ENCODE data around the gene MEG3.
"Not testable (repeated sequence)": the region's sequence is repeated elsewhere in the genome, so short reads cannot be mapped to it uniquely, and the experiment has no call there.

The MEG3 gene

DNA sequence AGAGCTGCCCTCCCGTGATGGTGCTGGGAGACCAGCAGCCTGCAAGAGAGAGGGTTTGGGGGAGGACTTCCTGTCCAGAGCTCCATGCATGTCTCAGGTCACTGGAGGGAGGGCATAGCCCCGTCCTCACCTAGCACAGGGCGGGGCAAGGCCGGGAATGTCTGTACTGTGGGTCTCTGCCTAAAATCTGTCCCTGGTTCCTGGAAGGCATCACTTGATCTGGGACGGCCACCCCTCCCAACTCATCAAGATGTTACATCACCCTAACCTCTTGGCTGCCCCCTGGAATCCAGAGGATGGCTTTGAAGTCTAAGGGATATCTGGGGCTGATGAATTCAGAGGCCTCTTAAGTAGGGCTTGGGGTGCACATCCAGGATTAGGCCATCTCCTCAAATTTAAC lies 37.0 kb upstream of the MEG3 start:
- no peak for DNase-seq (ENCODE audit: low spot score)

DNA sequence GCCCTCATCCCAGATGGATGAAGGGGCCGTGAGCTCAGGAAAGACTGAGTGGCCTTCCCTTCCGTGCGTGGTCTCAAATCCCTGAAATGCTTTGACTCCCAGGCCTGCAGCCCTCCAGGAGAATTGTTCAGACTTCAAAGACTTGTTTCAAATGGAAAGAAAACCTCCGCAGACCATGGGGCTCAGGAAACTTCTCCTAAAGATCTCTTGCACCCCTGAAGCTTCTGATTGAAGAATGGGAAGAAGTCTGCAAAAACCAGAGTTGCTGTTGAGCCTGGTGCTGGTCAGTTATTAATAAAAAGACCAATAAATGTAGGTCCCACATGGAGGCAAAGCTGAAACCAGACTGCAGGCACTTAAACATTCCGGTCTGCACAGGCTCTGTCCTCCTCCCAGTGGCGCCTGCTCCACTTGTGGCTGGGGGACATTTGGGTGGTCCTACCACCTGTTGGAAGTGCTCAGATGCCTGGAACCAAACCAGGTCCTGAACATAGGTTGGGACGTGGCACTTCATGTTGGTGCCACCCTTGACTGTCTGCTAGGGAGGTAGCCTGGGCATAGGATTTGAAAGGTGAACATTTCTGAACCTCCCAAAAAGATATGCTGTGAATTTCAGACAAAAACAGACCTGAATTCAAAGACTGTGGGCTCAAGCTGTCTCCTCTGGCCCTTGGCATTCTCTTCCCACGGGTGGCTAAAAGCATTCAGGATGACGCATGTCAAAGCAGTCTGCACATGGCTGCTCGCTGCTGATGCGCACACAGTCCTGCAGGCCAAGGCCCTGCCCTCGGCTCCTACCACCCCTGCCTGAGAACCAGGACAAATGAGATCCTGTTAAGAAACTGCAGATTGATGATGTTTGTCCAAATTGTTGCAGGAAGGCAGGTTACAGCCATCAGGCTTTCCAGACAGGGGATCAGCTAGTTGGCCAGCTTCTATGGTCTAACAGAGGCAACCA lies 36.2 kb upstream of the MEG3 start:
- DNase-seq (ENCODE audit: low spot score): no peak

DNA sequence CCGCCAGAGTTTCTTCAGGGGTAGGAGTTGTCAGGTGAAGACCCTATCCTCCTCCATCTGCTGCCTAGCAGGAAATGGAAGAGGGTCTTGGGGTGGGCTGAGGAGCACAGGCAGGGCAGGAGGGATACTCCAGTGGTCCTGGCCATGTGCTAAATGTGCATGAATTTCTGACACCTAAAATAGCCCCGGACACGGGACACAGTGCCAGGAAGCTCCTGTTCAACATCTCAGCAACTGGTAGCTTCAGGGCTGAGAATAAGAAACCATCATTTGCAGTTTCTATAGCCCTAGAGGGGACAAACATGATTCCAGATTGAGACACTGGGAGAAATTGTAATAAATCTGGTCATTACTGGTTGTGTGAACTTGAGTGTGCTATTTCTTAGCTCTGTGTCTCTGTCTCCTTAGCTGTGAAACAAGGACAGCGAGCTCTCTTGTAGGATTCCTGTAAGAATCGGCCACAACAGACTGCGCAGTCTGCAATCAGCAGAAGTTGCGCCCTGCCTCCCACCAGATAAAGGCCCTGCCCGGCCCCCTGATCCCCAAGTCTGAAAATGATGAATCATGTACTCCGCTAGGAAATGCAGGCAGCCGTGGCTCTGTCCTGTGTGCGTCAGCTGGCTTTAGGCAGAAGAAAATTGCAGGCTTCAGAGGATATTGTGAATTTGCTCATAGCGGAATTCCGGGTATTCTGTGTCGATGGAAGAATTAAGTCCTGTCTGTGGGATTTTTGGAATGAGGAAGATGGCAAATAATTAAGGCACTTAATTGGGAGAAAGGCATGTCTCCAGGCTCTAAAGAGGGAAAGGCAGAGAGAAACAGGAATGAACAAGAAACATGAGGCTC lies 35.2 kb upstream of the MEG3 start:
- DNase-seq (ENCODE audit: low spot score): no peak

DNA sequence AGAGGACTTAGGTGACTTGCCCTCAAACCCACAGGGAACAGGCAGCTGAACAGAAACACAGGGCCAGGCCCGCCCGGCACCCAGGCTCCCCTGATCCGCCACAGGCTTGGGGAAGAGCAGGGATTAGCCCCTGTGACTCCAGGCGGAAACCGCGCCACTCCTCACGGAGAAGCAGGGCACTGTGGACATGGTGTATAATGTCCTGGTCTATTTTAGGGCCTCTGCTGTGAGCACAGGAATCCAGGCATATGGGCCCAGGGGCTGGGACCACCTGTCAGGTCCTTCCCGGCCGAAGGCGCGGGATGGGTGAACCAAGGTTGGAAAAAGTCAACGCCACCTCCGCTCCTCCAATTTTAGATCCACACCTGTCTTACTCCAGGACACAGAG lies 34.6 kb upstream of the MEG3 start:
- DNase-seq (ENCODE audit: low spot score): no peak

DNA sequence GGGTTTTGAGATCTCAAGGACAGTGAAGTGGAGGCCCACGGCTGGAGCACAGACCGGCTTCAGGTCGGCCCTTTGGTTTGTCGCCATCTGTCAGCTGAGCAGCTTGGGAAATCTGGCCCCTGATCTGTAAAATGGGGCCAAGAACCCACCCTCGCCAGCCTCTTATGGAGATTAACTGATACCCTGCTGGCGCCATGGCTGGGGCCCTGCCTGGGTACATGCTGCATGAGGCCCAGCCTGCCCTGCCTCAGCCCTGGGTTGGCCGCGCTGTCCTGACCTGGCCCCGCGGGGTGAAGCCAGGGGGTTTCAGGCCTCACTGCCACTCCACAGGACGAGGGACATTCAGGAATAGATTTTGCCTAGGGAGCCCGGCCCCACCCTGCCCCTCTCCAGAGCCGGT lies 33.9 kb upstream of the MEG3 start:
- DNase-seq (ENCODE audit: low spot score): no peak

DNA sequence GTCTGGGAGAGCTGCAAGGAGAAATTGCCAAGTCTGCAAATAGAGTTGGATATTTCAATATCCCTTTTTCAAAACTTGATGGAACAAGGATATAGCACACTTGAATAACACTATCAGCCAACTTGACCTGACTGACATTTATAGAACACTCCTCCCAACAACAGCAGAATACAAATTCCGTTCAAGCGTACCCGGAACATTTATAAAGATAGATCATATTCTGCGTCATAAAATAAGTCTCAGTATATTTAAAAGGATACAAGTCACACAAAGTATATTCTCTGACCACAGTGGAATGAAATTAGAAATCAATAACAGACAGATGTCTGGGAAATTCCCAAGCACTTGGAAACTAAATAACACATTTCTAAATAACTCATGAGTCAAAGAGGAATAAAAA lies 29.0 kb upstream of the MEG3 start:
- no peak for DNase-seq (ENCODE audit: low spot score)

DNA sequence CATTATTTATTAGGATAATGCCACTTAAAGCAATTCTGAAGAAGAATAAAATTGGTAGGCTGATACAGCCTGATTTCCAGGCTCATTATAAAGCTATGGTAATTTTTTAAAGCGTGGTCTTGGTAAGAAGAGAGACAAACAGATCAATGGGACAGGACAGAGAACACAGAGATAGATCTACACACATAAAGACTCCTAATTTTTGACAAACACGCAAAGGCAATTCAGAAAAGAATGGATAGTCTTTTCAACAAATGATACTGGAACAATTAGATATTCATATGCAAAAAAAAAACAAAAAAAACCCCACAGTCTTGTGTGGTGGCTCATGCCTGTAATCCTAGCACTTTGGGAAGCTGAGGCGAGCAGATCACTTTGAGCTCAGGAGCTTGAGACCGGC lies 25.9 kb upstream of the MEG3 start:
- DNase-seq (ENCODE audit: low spot score): no peak

DNA sequence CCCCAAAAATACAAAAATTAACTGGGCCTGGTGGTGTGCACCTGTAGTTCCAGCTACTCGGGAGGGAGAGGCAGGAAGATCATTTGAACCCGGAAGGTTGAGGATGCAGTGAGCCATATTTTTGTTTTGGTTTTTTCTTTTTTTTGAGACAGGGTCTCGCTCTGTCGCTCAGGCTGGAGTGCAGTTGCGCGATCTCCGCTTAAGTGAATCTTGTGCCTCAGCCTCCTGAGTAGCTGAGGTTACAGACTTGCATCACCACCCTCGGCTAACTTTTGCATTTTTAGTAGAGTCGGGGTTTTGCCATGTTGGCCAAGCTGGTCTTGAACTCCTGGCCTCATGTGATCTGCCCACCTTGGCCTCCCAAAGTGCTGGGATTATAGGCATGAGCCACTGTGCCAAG lies 24.5 kb upstream of the MEG3 start:
- not testable (repeated sequence) for DNase-seq (ENCODE audit: low spot score)

DNA sequence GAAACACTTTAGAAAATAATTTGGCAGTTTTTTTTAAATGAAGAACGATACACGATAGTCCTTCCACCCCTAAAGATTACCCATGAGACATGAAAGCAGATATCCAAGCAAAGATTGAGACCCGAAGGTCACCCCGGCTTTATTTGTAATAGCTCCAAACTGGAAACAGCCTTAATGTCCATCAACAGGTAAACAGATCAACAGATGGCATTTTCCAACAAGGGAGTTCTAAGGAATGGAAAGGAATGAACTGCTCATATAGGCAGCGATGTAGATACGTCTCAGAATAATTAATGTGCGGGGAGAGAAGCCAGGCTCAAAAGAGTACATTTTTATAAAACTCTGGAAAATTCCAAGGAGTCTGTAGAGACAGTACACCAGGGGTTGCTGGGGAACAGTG lies 23.7 kb upstream of the MEG3 start:
- no peak for DNase-seq (ENCODE audit: low spot score)

DNA sequence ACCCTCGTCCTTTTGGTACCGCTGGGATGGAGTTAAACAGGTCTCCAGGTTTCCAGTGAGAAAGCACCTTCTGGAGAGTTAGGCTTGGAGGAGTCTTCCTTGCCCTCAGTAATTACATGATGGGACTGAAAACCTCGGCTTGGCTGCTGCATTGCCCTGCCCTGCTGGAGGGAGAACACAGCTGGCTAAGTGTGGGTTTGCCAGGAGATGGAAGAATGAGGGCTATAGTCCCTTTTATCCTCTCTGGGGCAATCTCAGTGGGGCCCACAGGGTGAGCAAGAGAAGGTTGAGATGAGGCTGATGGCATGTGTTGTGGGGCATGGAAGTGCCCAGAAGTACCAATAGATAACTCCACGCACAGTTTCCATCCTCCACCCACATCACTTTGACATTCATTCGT lies 23.2 kb upstream of the MEG3 start:
- DNase-seq (ENCODE audit: low spot score): no peak

DNA sequence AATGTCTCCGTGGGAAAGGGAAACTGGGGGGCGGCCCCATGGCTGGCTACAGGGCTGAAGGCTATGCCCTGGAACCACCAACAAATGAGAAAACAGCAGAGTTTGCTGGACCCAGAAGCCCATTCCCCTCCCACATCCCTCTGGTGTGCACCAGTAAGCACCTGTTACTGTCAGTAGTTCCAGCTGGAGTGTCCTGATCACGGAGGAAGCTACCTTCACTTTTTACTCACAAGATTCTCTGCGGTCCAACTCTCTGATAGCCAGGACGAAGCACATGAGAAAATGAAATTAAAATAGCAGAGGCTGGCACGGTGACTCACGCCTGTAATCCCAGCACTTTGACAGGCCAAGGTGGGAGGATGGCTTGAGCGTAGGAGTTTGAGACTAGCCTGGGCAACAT lies 22.7 kb upstream of the MEG3 start:
- DNase-seq (ENCODE audit: low spot score): no peak

DNA sequence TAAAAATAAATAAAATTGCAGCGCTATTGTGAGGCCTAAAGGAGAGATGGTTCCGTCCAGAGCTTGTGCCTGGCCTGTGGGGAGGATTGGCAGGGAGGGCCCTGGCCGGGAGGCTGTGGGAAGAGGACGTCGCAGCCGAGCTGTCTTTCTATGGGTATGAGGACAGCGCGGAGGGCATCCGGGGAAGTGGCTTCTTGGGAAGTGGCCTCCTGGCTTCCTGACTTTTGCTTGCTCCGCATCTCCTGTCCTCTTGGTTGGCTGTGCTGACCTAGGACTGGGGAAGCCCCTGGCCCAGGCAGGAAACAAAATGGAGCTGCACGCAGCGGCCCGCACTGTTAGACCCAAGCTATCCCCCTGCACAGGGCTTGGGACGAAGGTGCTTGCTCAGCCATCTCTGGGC lies 22.2 kb upstream of the MEG3 start:
- DNase-seq (ENCODE audit: low spot score): no peak

DNA sequence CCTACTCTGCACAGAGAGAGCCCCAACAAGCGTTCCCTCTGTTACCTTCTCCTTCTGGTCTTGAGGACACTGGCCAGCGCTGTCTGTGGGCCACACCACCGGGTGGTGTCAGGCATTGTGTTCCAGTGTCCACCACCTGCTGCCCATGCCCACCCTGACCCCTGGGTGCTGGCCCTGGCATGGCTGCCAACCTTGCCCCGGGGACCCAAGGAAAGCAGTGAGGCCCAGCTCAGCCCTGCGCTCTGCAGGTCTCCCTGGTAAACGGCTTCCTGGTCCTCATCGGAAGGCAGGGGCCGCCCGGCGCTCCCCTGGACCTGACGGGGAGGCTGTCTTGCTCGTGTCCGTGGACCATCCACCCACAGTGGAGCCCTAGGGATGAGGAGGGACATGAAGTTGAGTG lies 21.8 kb upstream of the MEG3 start:
- no peak for DNase-seq (ENCODE audit: low spot score)

DNA sequence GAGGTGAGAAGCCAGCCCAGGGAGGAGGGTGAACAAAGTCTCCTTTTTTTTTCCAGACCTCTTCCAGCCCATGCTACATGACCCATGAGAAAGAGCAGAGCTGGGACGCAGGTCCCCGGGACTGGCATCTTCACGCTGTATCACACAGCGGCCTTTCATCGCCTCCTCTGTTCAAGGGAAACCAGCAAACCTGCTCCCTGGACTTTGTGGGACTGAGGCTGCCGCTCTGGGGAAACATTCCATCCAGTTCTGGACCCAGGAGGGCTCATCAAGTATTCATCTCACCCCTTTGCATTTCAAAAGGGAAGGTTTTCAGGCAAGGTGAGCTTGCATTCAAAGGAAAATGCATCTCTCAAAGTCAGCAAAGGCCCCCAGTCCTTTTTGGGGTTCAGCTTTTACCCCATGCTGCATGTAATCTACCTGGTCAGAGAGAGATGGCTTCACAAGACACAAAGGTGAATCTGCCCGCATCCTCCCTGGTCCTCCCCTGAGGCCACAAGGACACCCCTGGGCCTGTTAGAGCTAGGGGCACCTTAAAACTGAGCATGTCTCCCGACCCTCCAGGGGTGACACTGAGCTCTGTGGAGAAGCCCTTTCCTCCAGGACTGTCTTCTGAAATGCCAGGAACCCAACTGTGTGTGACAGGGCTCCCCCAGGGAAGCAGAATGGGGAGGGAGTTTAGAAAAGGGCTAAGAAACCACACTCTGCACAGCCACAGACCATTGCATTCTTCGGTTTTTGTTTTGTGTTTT lies 21.2 kb upstream of the MEG3 start:
- DNase-seq (ENCODE audit: low spot score): no peak

DNA sequence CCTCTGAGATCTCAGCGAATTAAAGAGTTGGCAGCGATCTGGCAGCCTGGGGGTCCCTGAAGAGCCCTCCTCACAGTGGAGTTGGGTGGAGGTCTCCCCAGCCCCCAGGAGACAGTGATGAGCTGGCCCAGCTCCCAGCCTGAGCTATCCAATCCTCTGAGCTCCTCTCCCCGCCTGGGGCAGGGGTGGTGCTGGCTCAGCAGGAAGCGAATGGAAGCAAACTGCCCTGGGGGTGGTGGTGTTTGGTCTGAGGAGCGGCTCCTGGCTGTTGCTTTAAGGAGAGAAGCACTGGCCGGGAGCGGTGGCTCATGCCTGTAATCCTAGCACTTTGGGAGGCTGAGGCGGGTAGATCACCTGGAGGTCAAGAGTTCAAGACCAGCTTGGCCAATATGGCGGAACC lies 19.5 kb upstream of the MEG3 start:
- no peak for DNase-seq (ENCODE audit: low spot score)

DNA sequence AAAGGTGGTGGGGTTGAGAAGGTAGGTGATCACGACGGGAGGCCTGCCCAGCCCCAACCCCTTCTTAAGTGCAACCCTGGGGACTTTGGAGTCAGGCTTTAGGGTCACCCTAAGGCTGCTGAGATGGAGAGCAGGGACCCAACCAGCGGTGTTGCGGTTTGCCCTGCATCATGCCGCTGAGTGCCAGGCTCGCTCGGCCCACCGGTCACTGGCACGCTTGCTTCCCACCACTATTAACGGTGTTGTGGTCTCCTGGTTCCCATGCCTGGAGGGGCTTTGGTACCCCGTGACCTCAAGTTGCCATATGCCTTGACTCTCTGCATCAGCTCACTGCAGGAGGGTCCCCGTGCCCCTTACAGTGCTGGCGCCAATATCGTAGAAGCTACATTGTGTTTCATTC lies 18.4 kb upstream of the MEG3 start:
- DNase-seq (ENCODE audit: low spot score): no peak

DNA sequence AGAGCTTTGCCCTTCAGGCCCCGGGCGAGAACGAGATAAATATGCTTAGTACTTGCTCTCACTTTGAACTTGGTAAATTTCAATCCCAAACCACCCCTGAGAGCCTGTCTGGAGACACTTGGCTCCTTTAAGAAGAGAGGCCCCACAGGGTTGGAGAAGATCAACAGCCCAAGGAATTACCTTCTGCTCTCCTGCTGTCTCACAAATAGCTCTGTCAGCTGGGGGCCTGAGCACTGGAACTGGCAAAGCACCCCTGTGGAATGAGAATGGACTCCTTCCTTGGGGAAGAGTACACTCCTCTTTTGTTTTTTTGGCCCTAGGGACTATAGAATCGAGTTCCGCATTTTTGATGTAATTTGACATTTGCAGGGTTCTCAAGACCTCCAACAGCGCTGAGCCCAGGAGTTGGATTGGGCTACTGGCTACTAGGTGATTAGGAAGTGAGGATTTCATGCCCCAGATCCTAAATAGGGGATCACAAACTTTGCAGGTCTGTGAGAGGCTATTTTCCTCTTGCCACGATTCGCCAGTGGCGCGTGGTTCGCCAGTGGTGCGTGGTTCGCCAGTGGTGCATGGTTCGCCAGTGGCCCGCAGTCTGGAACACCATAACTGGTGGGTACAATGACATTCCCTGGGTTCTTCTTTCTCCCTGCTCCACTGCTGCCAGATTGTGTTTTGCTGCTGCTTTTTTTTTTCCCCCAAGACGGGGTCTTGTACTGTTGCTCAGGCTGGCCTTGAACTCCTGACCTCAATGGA lies 17.8 kb upstream of the MEG3 start:
- DNase-seq (ENCODE audit: low spot score): no peak

DNA sequence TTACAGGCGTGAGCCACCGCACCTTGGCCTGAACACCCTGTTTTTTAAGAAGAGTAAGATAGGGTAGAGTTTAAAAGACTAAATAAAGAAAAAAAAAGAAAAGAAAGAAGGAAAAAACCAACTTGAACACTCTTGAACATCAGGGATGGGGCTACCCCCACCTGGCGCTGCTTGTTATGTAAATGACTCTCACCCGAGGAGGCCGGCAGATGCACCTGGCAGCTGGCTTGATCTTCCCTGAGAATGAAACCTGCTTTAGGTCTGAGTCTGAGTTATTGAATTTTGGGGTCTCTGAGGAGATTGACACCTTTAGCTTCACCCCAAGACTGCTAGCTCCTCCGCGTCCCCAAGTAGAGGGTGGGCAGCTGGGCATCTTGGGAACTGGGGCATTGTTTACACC lies 15.5 kb upstream of the MEG3 start:
- no peak for DNase-seq (ENCODE audit: low spot score)

DNA sequence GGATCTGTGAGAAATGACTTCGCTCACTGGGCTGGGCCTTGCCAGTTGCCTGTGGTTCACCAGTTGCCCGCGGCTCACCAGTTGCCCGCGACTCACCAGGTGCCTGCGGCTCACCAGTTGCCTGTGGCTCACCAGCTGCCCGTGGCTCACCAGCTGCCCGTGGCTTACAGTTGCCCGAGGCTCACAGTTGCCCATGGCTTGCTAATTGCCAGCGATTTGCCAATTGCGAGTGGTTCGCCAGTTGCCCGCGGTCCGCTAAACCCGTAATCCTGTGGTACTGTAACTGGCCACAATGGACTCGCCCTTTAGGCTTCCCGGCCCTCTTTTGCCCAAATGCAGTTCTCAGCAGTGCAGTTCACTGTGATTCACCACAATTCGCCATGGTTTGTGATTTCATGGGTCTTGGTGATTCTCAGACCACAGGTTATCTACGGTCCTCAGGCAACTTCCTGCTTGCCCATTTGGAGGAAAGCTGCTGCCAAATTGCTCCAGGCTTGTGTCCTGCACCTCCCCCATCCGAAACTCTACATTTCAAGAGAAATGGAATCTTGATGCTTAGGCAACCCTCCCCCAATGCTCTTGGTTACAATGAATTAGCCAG lies 15.0 kb upstream of the MEG3 start:
- DNase-seq (ENCODE audit: low spot score): no peak

DNA sequence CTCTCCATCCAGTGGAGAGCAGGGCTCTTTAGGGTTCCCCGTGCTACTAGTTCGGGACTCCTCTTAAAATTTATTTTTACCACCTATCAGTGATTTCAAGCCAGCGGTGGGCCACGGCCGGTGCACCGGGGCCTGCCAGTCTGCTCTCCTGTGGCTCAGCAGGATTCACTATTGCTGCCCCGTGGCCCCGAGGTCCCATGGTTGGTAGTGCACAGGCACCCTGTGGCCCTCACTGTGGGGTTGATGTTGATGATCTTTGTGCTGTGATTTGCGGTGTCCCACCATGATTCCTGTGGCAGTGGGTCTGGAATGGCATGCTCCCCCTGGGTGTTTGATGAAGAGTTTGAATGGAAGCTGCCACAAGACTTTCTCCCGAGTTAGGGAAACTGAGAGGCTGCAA lies 12.6 kb upstream of the MEG3 start:
- DNase-seq (ENCODE audit: low spot score): no peak

DNA sequence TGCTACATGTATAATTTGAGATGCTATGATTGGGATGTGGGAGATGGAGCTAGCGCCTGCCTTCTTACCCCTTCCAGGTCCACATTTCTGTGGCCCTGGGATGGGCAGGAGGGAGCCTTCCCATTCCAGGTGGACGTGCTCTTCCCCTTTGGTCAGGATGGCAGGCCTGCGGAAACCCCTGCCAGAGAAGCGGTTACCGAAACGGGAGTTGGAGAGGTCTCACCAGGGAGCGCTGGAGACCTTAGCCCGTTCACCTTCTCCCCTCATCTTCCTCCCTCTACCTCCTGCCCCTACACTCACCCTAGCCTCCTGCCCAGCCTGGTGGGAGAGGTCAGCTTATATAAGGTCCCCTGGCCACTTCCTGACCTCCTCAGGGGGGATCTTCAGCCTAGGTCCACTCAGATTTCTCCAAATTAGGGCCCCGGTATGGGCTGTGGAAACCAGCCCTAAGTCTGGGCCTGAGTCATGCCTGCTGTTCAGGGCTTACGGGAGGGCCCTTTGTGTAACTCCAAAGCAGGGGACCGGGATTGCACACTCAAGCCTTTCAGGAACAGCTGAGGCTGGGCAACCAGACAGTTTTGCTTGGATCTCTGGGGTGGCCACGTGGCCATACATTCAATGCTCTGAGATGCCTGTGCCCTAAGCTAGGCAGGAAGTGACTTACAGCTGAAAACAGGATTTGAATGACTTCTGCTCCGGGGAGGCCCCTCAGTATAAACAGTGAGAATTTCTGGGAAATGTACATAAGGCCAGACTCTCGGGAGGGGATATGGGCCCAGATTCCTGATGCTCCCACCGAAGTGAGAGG lies 10.2 kb upstream of the MEG3 start:
- DNase-seq (ENCODE audit: low spot score): no peak
